VCaP (cell line): Measurements from ENCODE around the gene PLCL2.

Experiments used
- H3K27ac ChIP-seq: fragments of 450-650 bp; 2 replicates; pipeline ENCODE4 v1.5.1; 2017
- TF ChIP-seq, protein P1 (sequence below): fragments of 450-650 bp; conservative IDR thresholded peaks from 2 replicates; pipeline ENCODE4 v1.5.1; 2017; ENCODE audit warnings: mild to moderate bottlenecking, moderate library complexity

Gene PLCL2

DNA sequence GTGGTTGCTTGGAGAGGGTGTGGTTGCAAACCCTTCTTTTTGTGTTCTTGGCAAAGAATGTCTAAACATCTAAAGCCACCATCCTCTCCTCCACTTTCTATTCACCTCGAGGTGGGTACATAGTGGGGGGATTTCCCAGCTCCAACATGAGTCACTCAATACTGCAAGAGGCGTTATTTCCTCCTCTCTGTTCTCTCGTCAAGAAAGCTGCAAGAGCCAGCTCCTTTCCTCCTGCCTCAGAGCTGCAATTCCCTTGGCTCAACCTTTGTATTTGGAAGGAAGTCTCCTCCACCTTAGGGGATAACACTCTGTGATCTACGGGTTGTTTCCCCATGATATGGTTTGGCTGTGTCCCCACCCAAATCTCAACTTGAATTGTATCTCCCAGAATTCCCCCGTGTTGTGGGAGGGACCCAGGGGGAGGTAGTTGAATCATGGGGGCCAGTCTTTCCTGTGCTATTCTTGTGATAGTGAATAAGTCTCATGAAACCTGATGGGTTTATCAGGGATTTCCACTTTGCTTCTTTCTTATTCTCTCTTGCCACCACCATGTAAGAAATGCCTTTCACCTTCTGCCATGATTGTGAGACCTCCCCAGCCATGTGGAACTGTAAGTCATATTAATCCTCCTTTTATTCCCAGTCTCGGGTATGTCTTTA lies 138.4 kb downstream of the PLCL2 start:
- H3K27ac ChIP-seq = no peak overlapping the region
- TF ChIP-seq, protein P1, sequence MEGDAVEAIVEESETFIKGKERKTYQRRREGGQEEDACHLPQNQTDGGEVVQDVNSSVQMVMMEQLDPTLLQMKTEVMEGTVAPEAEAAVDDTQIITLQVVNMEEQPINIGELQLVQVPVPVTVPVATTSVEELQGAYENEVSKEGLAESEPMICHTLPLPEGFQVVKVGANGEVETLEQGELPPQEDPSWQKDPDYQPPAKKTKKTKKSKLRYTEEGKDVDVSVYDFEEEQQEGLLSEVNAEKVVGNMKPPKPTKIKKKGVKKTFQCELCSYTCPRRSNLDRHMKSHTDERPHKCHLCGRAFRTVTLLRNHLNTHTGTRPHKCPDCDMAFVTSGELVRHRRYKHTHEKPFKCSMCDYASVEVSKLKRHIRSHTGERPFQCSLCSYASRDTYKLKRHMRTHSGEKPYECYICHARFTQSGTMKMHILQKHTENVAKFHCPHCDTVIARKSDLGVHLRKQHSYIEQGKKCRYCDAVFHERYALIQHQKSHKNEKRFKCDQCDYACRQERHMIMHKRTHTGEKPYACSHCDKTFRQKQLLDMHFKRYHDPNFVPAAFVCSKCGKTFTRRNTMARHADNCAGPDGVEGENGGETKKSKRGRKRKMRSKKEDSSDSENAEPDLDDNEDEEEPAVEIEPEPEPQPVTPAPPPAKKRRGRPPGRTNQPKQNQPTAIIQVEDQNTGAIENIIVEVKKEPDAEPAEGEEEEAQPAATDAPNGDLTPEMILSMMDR = no peak

DNA sequence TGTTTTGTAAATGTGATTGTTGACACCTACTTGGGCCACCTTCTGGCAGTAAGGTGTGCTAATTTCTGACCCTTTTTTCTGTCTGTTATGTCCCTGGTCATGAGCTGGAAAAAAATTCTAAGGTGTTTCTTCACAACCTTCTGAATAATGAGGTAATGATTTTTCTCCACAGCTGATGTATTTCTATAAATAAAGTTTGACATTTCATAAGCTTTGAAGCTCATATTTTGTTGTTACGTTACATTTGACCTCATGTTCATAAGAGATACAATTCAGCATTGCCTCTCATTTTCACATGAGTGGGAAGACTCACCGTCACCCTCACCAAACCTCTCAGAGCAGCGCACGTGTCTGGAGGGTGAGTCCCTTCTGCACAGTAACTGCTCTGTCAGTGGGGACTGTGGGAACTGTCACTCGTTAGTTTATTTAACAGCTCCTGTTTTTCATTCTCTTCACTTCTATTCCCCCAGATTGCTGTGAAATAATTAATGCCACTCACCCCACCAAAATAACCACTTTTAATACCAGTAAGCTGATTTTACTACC lies 140.9 kb downstream of the PLCL2 start:
- TF ChIP-seq, protein P1 = no peak

DNA sequence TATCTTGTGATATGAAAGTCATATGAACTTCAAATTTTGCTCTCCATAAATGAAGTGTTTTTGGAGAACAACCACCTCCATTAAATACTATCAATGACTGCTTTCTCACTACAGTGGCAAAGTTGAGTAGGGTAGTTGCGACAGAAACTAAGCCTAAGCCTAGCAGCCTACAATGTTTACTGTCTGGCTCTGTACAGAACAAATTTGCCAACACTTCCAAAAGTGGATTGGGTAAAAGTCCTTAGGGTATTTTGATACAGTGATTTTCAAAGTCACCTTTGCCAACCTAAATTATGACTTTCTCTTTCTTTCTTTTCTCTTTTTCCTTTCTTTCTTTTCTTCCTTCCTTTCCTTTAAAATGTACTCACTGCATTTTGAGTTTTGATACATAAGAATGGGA lies 142.6 kb downstream of the PLCL2 start:
- H3K27ac ChIP-seq = no peak overlapping the region

More for the DNA sequence above, 140.9 kb downstream of the PLCL2 start:
- H3K27ac ChIP-seq = no peak overlapping the region

DNA sequence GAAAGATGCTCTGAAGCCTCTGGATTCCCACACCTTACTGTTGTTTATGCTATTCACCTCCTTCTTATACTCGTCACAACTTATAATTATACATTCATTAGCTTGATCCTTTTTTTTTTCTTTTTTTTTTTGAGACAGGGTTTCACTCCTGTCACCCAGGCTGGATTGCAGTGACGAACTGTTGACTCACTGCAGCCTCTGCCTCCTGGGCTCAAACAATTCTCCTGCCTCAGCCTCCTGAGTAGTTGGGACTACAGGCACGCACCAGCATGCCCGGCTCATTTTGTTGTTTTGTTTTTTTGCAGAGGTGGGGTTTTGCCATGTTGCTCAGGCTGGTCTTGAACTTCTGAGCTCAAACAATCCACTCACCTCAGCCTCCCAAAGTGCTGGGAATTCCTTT lies 143.6 kb downstream of the PLCL2 start:
- no peak overlapping the region for H3K27ac ChIP-seq
- TF ChIP-seq, protein P1 = no peak

More for the DNA sequence above, 142.6 kb downstream of the PLCL2 start:
- TF ChIP-seq, protein P1 = no peak

DNA sequence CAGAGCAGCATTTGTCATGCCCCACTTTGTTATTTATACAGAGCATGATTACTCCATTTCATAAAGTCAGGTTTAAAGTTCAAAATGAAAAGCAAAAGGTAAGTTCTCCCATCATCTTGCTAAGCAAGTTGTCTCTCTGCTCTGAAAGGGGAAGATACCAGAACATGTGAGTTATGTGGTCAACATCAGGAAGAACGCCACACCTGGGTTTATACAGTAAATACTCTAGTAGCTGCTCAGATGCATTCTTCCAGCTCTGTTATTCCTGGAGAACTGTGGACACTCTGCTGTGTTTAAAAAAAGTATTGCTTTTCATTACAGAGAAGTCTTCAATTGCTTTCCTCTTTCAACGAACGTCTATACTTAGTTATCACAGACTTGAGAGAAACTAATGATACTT lies 145.7 kb downstream of the PLCL2 start:
- H3K27ac ChIP-seq = no peak overlapping the region
- TF ChIP-seq, protein P1 = no peak

DNA sequence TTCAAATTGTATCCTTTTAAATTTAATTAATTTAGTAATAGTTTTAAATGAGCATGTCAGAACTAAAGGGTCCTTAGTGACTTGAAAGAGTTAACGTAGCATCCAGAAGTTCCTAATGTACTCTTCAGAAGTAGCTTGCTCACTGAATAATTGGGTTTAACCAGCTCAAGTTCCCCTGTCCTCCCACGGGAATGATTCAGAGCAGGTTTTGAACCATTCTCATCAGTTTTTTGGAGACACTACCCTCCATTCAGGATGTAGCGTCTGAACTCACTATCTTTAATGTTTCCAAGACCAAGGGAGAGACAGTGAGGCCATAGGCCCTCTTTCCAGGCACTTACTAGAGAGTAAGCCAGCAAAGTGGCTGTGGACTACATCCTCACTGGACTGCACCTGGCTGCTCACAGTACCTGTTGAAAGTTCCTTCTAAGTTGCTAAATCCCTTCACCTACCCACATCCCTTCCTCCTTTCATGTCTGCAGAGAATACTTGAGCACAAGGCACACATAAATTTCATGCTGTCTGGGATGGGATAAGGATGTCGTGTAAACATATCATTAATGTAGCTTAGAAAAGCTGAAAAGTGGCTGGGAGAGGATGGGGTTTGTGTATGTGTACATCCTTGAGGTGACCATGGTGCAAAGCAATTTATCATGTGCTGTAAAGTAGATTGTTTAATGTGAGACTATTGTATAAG lies 146.3 kb downstream of the PLCL2 start:
- no peak overlapping the region for H3K27ac ChIP-seq
- TF ChIP-seq, protein P1 = no peak

DNA sequence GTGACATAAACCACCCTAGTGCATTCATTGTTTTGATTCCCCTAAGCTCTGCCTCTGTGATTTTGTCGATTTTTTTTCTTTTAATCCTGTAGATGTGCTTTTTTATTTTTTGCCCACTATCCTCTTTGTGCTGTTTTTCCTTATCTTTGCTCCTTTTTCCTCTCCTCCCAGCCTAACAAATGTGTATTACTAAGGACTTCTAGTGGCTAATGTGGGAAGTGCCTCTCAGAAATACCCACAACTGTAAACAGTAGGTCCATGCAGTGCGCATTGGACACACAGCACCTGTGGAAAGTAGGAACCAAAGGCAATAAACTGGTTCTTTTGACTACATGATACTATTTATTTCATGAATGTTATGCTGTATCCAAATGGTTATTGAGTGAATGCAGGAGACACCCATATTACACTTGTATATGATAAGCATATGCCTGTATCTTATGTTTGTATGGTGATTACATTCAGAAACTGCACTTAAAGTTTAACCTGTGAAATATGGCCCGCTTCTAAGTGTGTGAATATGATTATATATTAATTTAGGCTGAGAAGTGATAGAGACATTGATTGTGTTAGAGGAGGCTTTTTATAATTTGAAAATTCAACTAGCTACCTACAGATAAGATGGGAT lies 147.8 kb downstream of the PLCL2 start:
- H3K27ac ChIP-seq = no peak overlapping the region

More for the DNA sequence above, 147.8 kb downstream of the PLCL2 start:
- TF ChIP-seq, protein P1 = peak; percentile 87
